Stimulated activated effector memory CD8-positive, alpha-beta T cell treated with anti-CD3 and anti-CD28 coated beads, Interleukin-12 subunit alpha, Interleukin-12 subunit beta, amount 100 ng/mL, for 72 hours (primary cell): ENCODE results near the gene PRR13.
"Not testable (repeated sequence)": the region's sequence is repeated elsewhere in the genome, so short reads cannot be mapped to it uniquely, and the experiment has no call there.

ENCODE experiments used
- ATAC-seq: fragments of 150-1000 bp; cut with Tn5 transposase; 2 replicates; pipeline ENCODE4 v1.10.0; 2021
- DNase-seq, 2 donors: peaks; one replicate each; pipeline ENCODE4 v3.0.0; 2021 to 2022; ENCODE audit warnings: low spot score in 2 of 2
- H3K27ac Mint-ChIP-seq: one replicate; pipeline ENCODE4 v1.8.0; 2022; ENCODE audit warnings: mild to moderate bottlenecking, mixed read lengths
- H3K36me3 Mint-ChIP-seq: one replicate; pipeline ENCODE4 v1.8.0; 2022; ENCODE audit warnings: mild to moderate bottlenecking, mixed read lengths
- H3K4me1 Mint-ChIP-seq: one replicate; pipeline ENCODE4 v1.8.0; 2022; ENCODE audit warnings: mixed read lengths
- H3K4me3 Mint-ChIP-seq: one replicate; pipeline ENCODE4 v1.8.0; 2022; ENCODE audit warnings: mild to moderate bottlenecking, mixed read lengths
- H3K9me3 Mint-ChIP-seq: one replicate; pipeline ENCODE4 v1.8.0; 2022; ENCODE audit warnings: mixed read lengths

Gene PRR13

GRCh38 chr12:53441040-53441833 is at the start of gene PRR13:
Gene PRR13 (plus strand): TSS chr12:53441734. CDS start chr12:53442715, 981 bp downstream.
- peak; percentile 98 for ATAC-seq
- peaks cover 49% of the 10 kb centered on the region for H3K36me3 Mint-ChIP-seq
- no peaks in the 10 kb centered on the region for H3K9me3 Mint-ChIP-seq
- DNase-seq, result peak; percentile 91 to 96
- H3K4me3 Mint-ChIP-seq, result peak within 1 kb of the TSS; percentile 81
- H3K27ac Mint-ChIP-seq, result peak within 1 kb of the TSS; percentile 88
- H3K4me1 Mint-ChIP-seq, result peaks cover 41% of the 10 kb centered on the region

GRCh38 chr12:53399896-53400295 is 41.6 kb upstream of the PRR13 start:
- H3K4me1 Mint-ChIP-seq, result peaks cover 6% of the 10 kb centered on the region
- peaks cover 91% of the 10 kb centered on the region for H3K36me3 Mint-ChIP-seq
- no peak overlapping the region for H3K27ac Mint-ChIP-seq
- DNase-seq (no peak), ATAC-seq (no peak)
- no peaks in the 10 kb centered on the region for H3K9me3 Mint-ChIP-seq
- no peak overlapping the region for H3K4me3 Mint-ChIP-seq

GRCh38 chr12:53402351-53402750 is 39.2 kb upstream of the PRR13 start:
- not testable (repeated sequence) for DNase-seq, H3K27ac Mint-ChIP-seq
- peaks cover 93% of the 10 kb centered on the region for H3K36me3 Mint-ChIP-seq

GRCh38 chr12:53402871-53403270 is 38.7 kb upstream of the PRR13 start:
- no peak overlapping the region for H3K4me3 Mint-ChIP-seq
- H3K36me3 Mint-ChIP-seq, result peaks cover 93% of the 10 kb centered on the region
- DNase-seq (no peak), ATAC-seq (no peak)
- H3K27ac Mint-ChIP-seq, result no peak overlapping the region
- H3K4me1 Mint-ChIP-seq, result peaks cover 6% of the 10 kb centered on the region
- no peaks in the 10 kb centered on the region for H3K9me3 Mint-ChIP-seq

More at GRCh38 chr12:53402351-53402750, 39.2 kb upstream of the PRR13 start:
- not testable (repeated sequence) for H3K4me1 Mint-ChIP-seq, H3K4me3 Mint-ChIP-seq, ATAC-seq, H3K9me3 Mint-ChIP-seq

GRCh38 chr12:53410951-53411350 is 30.6 kb upstream of the PRR13 start:
- no peak overlapping the region for H3K27ac Mint-ChIP-seq
- H3K9me3 Mint-ChIP-seq, result no peaks in the 10 kb centered on the region
- peaks cover 85% of the 10 kb centered on the region for H3K36me3 Mint-ChIP-seq

GRCh38 chr12:53413485-53414204 is 27.9 kb upstream of the PRR13 start:
- peaks cover 63% of the 10 kb centered on the region for H3K36me3 Mint-ChIP-seq
- H3K27ac Mint-ChIP-seq, result no peak overlapping the region
- peaks cover 23% of the 10 kb centered on the region for H3K4me1 Mint-ChIP-seq
- ATAC-seq, result no peak
- no peaks in the 10 kb centered on the region for H3K9me3 Mint-ChIP-seq
- H3K4me3 Mint-ChIP-seq, result no peak overlapping the region
- no peak for DNase-seq

More at GRCh38 chr12:53410951-53411350, 30.6 kb upstream of the PRR13 start:
- ATAC-seq, result no peak
- DNase-seq, result no peak
- H3K4me1 Mint-ChIP-seq, result peaks cover 17% of the 10 kb centered on the region
- no peak overlapping the region for H3K4me3 Mint-ChIP-seq

GRCh38 chr12:53414756-53415417 is 26.6 kb upstream of the PRR13 start:
- Mint-ChIP-seq H3K27ac (peak overlapping the region; percentile 74), H3K4me3 (no peak overlapping the region)
- no peak for ATAC-seq

GRCh38 chr12:53415752-53416389 is 25.7 kb upstream of the PRR13 start:
- Mint-ChIP-seq H3K4me1 (peaks cover 26% of the 10 kb centered on the region), H3K27ac (peak overlapping the region; percentile 74), H3K36me3 (peaks cover 41% of the 10 kb centered on the region)
- not testable (repeated sequence) for H3K9me3 Mint-ChIP-seq, ATAC-seq, H3K4me3 Mint-ChIP-seq, DNase-seq

More at GRCh38 chr12:53414756-53415417, 26.6 kb upstream of the PRR13 start:
- H3K9me3 Mint-ChIP-seq, result no peaks in the 10 kb centered on the region
- peaks cover 51% of the 10 kb centered on the region for H3K36me3 Mint-ChIP-seq
- peaks cover 28% of the 10 kb centered on the region for H3K4me1 Mint-ChIP-seq
- DNase-seq, result no peak

- DNase-seq, H3K4me3 Mint-ChIP-seq, H3K9me3 Mint-ChIP-seq, ATAC-seq: not testable (repeated sequence)
- Mint-ChIP-seq H3K4me1 (peaks cover 23% of the 10 kb centered on the region), H3K27ac (peak overlapping the region; percentile 46), H3K36me3 (peaks cover 26% of the 10 kb centered on the region)
These were observed 24.2 kb upstream of the PRR13 start for GRCh38 chr12:53417291-53417816.

- no peak for DNase-seq
- Mint-ChIP-seq H3K9me3 (no peaks in the 10 kb centered on the region), H3K27ac (no peak overlapping the region), H3K4me3 (no peak overlapping the region), H3K4me1 (peaks cover 17% of the 10 kb centered on the region), H3K36me3 (peaks cover 18% of the 10 kb centered on the region)
- ATAC-seq, result no peak
These were observed 23.3 kb upstream of the PRR13 start for GRCh38 chr12:53418221-53418620.

GRCh38 chr12:53419756-53420155 is 21.8 kb upstream of the PRR13 start:
- DNase-seq (no peak), ATAC-seq (no peak)
- no peak overlapping the region for H3K27ac Mint-ChIP-seq
- no peaks in the 10 kb centered on the region for H3K9me3 Mint-ChIP-seq
- peaks cover 6% of the 10 kb centered on the region for H3K36me3 Mint-ChIP-seq
- peaks cover 17% of the 10 kb centered on the region for H3K4me1 Mint-ChIP-seq
- no peak overlapping the region for H3K4me3 Mint-ChIP-seq

- H3K4me1 Mint-ChIP-seq, result peaks cover 17% of the 10 kb centered on the region
- not testable (repeated sequence) for H3K9me3 Mint-ChIP-seq, DNase-seq, ATAC-seq, H3K4me3 Mint-ChIP-seq, H3K27ac Mint-ChIP-seq, H3K36me3 Mint-ChIP-seq
These were observed 19.3 kb upstream of the PRR13 start for GRCh38 chr12:53422247-53422646.

GRCh38 chr12:53423597-53423996 is 17.9 kb upstream of the PRR13 start, which contains the start of gene AMHR2:
Gene AMHR2 (plus strand): TSS chr12:53423855. CDS start chr12:53423935, 80 bp downstream.
- ATAC-seq, result no peak
- no peak within 1 kb of the TSS for H3K4me3 Mint-ChIP-seq
- peak within 1 kb of the TSS; percentile 50 for H3K27ac Mint-ChIP-seq

GRCh38 chr12:53424626-53425514 is 16.7 kb upstream of the PRR13 start:
- Mint-ChIP-seq H3K36me3 (no peaks in the 10 kb centered on the region), H3K9me3 (no peaks in the 10 kb centered on the region), H3K4me3 (no peak overlapping the region), H3K4me1 (peaks cover 21% of the 10 kb centered on the region), H3K27ac (peak overlapping the region; percentile 10)
- DNase-seq, result no peak
- no peak for ATAC-seq

More at GRCh38 chr12:53423597-53423996, 17.9 kb upstream of the PRR13 start, which contains the start of gene AMHR2:
- Mint-ChIP-seq H3K9me3 (no peaks in the 10 kb centered on the region), H3K36me3 (no peaks in the 10 kb centered on the region), H3K4me1 (peaks cover 22% of the 10 kb centered on the region)
- no peak for DNase-seq
